HepG2 (cell line): ENCODE results near the gene RGL1.

Experiments used
- FOXP4 ChIP-seq: sonication (generic); formaldehyde crosslinking; IDR thresholded peaks from 2 replicates; pipeline ENCODE4 v1.4.0; 2020; ENCODE audit warnings: missing genetic modification reagents
- KLF16 ChIP-seq, 2 experiments: sonication (generic) in 1 of 2; formaldehyde crosslinking in 1 of 2; IDR thresholded peaks; 2 replicates each; pipeline versions ENCODE4 v1.6.1 to v1.8.0; 2016 to 2023; ENCODE audit warnings: missing genetic modification reagents in 2 of 2, missing compliant biosample characterization in 1 of 2
- TEAD3 ChIP-seq: optimal IDR thresholded peaks from 2 replicates; pipeline ENCODE3; 2016; ENCODE audit warnings: borderline replicate concordance

DNA sequence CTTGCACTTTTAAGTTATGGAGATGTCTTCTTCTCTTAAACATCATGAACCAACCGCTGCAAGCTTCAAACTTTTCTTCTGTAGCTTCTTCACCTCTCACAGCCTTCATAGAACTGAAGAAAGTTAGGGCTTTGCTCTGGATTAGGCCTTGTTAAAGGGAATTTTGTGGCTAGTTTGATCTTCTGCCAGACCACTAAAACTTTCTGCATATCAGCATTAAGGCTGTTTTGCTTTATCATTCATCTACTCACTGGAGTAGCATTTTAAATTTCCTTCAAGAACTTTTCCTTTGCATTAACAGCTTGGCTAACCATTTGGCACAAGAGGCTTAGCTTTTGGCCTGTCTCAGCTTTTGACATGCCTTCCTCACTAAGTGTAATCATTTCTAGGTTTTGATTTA lies 43.0 kb upstream of the RGL1 start:
- TF ChIP-seq FOXP4 (CRISPR knock-in tag) (no peak), KLF16 (CRISPR knock-in tag; IDR thresholded peaks at IDR 0.05) (no peak), TEAD3 (no peak)
